AG04449 (cell line): Measurements from ENCODE around the gene NCAM2.

Experiments used
- CTCF ChIA-PET: fragments of 350-600 bp; formaldehyde crosslinking; extraction: SDS; loops from one replicate; lab custom pipeline; 2021; ENCODE audit warnings: antibody characterized with exemption; lab: Yijun Ruan, JAX
- POLR2A ChIA-PET: fragments of 400-600, 350-600 bp; formaldehyde crosslinking; extraction: SDS; loops from one replicate; lab custom pipeline; 2020; ENCODE audit warnings: antibody characterized with exemption, inconsistent platforms; lab: Yijun Ruan, JAX
- DNase-seq: peaks from one replicate; pipeline ENCODE4 v3.0.0-alpha.2; 2010; ENCODE audit warnings: low read depth, low spot score
- H3K4me3 ChIP-seq: 2 replicates; pipeline ENCODE4 v1.5.1; 2011; ENCODE audit warnings: low read depth, mild to moderate bottlenecking, control low read depth, low read length
- CTCF ChIP-seq: IDR thresholded peaks from one replicate; pipeline ENCODE4 v1.5.1; 2011; ENCODE audit warnings: mild to moderate bottlenecking, moderate library complexity, low read length, control low read depth, inconsistent platforms; ENCODE audit not compliant: insufficient read depth; ENCODE audit errors: missing control alignments

Gene NCAM2

GRCh38 chr21:21199342-21200102 lies 201.3 kb downstream of the NCAM2 start:
- H3K4me3 ChIP-seq: no peak overlapping the region
- CTCF ChIA-PET: interaction anchor here (0.7 to 1.2 kb wide), 2 partner anchors 15 to 516 kb away, joined by 3 to 4 read pairs; no protein-coding TSS in a partner anchor
- DNase-seq: no peak
- no peak for TF ChIP-seq CTCF
- POLR2A ChIA-PET: no interaction called here

- H3K4me3 ChIP-seq: no peak overlapping the region
- POLR2A ChIA-PET: interaction anchor here (0.6 to 0.7 kb wide), 3 partner anchors 28 to 702 kb away, joined by 3 read pairs; no protein-coding TSS in a partner anchor
- no peak for TF ChIP-seq CTCF
- CTCF ChIA-PET: no interaction called here
- DNase-seq: peak; percentile 97
Observed at GRCh38 chr21:21200103-21200938, 202.1 kb downstream of the NCAM2 start.

GRCh38 chr21:21200939-21201615 lies 202.9 kb downstream of the NCAM2 start:
- TF ChIP-seq CTCF: no peak
- CTCF ChIA-PET: interaction anchor here (1.0 to 1.1 kb wide), 2 partner anchors 20 to 31 kb away, joined by 3 read pairs; no protein-coding TSS in a partner anchor

GRCh38 chr21:21203822-21204339 lies 205.7 kb downstream of the NCAM2 start:
- ChIA-PET POLR2A (no interaction called here), CTCF (no interaction called here)
- no peak overlapping the region for H3K4me3 ChIP-seq
- no peak for TF ChIP-seq CTCF
- no peak for DNase-seq

More at GRCh38 chr21:21200939-21201615, 202.9 kb downstream of the NCAM2 start:
- DNase-seq: no peak
- no peak overlapping the region for H3K4me3 ChIP-seq
- POLR2A ChIA-PET: interaction anchor here (0.6 kb wide), 2 partner anchors 27 to 74 kb away, joined by 3 read pairs; no protein-coding TSS in a partner anchor

GRCh38 chr21:21204366-21204996 lies 206.3 kb downstream of the NCAM2 start:
- no peak for DNase-seq
- POLR2A ChIA-PET: no interaction called here
- H3K4me3 ChIP-seq: no peak overlapping the region
- no peak for TF ChIP-seq CTCF
- CTCF ChIA-PET: no interaction called here
